Measurements from ENCODE around the gene FAM13B. TPM values are rescaled to one million over a fixed set of nuclear protein-coding genes. Genes with fewer than 3 reads are reported as not detected.

The FAM13B gene
- total RNA-seq, 1 donor from 2014 or later: 32.0 TPM

- Histone ChIP-seq H3K36me3 (ENCODE audit: insufficient read depth, low read length) (no peaks in the 10 kb centered on the region), H3K9ac (ENCODE audit: low read length) (no peak overlapping the region), H3K4me3 (ENCODE audit: insufficient read depth, low read depth, low read length) (no peak overlapping the region), H3K4me1 (ENCODE audit: insufficient read depth, low read length) (peaks cover under 1% of the 10 kb centered on the region), H3K79me2 (ENCODE audit: insufficient read depth, low read length) (no peaks in the 10 kb centered on the region), H4K20me1 (ENCODE audit: insufficient read depth, low read length) (no peaks in the 10 kb centered on the region), H2AFZ (ENCODE audit: low read depth, low read length) (no peak overlapping the region), H3K27me3 (ENCODE audit: insufficient read depth, low read length) (no peaks in the 10 kb centered on the region), H3K4me2 (ENCODE audit: low read length) (no peak overlapping the region), H3K27ac (ENCODE audit: low read depth, low read length) (no peak overlapping the region), H3K9me3 (ENCODE audit: insufficient read depth, low read depth, low read length) (no peaks in the 10 kb centered on the region)
- DNase-seq (ENCODE audit: low read depth): no peak
- no peaks in the 10 kb centered on the region for H3K27me3 Mint-ChIP-seq (ENCODE audit: low read depth, unreplicated experiment)
- no peaks in the 10 kb centered on the region for H3K9me3 Mint-ChIP-seq (ENCODE audit: unreplicated experiment)
- no peak for TF ChIP-seq EZH2 (IDR thresholded peaks at IDR 0.05; ENCODE audit: insufficient read depth, low read length)
- TF ChIP-seq CTCF (IDR thresholded peaks at IDR 0.05; ENCODE audit: insufficient read depth, low read depth, low read length): no peak
- H3K4me3 Mint-ChIP-seq (ENCODE audit: unreplicated experiment): no peak overlapping the region
- peaks cover 5% of the 10 kb centered on the region for H3K4me1 Mint-ChIP-seq (ENCODE audit: low read depth, unreplicated experiment)
- FAIRE-seq: no peak
- no peak overlapping the region for H3K27ac Mint-ChIP-seq (ENCODE audit: unreplicated experiment)
- H3K36me3 Mint-ChIP-seq (ENCODE audit: low read depth, unreplicated experiment): no peaks in the 10 kb centered on the region
Observed at GRCh38 chr5:138038826-138039225, 5.9 kb upstream of the FAM13B start.

GRCh38 chr5:138037907-138038633 is 5.2 kb upstream of the FAM13B start:
- Histone ChIP-seq H3K9me3 (ENCODE audit: insufficient read depth, low read depth, low read length) (no peaks in the 10 kb centered on the region), H3K27me3 (ENCODE audit: insufficient read depth, low read length) (no peaks in the 10 kb centered on the region), H3K36me3 (ENCODE audit: insufficient read depth, low read length) (no peaks in the 10 kb centered on the region), H3K4me3 (ENCODE audit: insufficient read depth, low read depth, low read length) (no peak overlapping the region), H4K20me1 (ENCODE audit: insufficient read depth, low read length) (no peaks in the 10 kb centered on the region), H3K27ac (ENCODE audit: low read depth, low read length) (no peak overlapping the region), H3K4me1 (ENCODE audit: insufficient read depth, low read length) (peaks cover 7% of the 10 kb centered on the region), H2AFZ (ENCODE audit: low read depth, low read length) (no peak overlapping the region), H3K4me2 (ENCODE audit: low read length) (no peak overlapping the region), H3K9ac (ENCODE audit: low read length) (no peak overlapping the region), H3K79me2 (ENCODE audit: insufficient read depth, low read length) (no peaks in the 10 kb centered on the region)
- no peak for FAIRE-seq
- no peak for DNase-seq (ENCODE audit: low read depth)
- Mint-ChIP-seq H3K4me3 (ENCODE audit: unreplicated experiment) (no peak overlapping the region), H3K9me3 (ENCODE audit: unreplicated experiment) (no peaks in the 10 kb centered on the region), H3K27me3 (ENCODE audit: low read depth, unreplicated experiment) (no peaks in the 10 kb centered on the region), H3K36me3 (ENCODE audit: low read depth, unreplicated experiment) (no peaks in the 10 kb centered on the region), H3K4me1 (ENCODE audit: low read depth, unreplicated experiment) (peaks cover 8% of the 10 kb centered on the region), H3K27ac (ENCODE audit: unreplicated experiment) (no peak overlapping the region)
- no peak for TF ChIP-seq CTCF (IDR thresholded peaks at IDR 0.05; ENCODE audit: insufficient read depth, low read depth, low read length)

GRCh38 chr5:138037271-138037670 is 4.4 kb upstream of the FAM13B start:
- H3K79me2 ChIP-seq (ENCODE audit: insufficient read depth, low read length): peaks cover 5% of the 10 kb centered on the region
- no peaks in the 10 kb centered on the region for H3K27me3 ChIP-seq (ENCODE audit: insufficient read depth, low read length)
- H3K4me3 Mint-ChIP-seq (ENCODE audit: unreplicated experiment): no peak overlapping the region
- no peak overlapping the region for H2AFZ ChIP-seq (ENCODE audit: low read depth, low read length)
- no peak overlapping the region for H3K9ac ChIP-seq (ENCODE audit: low read length)
- H3K4me1 ChIP-seq (ENCODE audit: insufficient read depth, low read length): peaks cover 7% of the 10 kb centered on the region
- H4K20me1 ChIP-seq (ENCODE audit: insufficient read depth, low read length): peaks cover 5% of the 10 kb centered on the region
- no peaks in the 10 kb centered on the region for H3K27me3 Mint-ChIP-seq (ENCODE audit: low read depth, unreplicated experiment)
- no peaks in the 10 kb centered on the region for H3K9me3 ChIP-seq (ENCODE audit: insufficient read depth, low read depth, low read length)
- no peaks in the 10 kb centered on the region for H3K36me3 Mint-ChIP-seq (ENCODE audit: low read depth, unreplicated experiment)
- no peak overlapping the region for H3K4me2 ChIP-seq (ENCODE audit: low read length)
- H3K4me1 Mint-ChIP-seq (ENCODE audit: low read depth, unreplicated experiment): peaks cover 8% of the 10 kb centered on the region
- TF ChIP-seq CTCF (IDR thresholded peaks at IDR 0.05; ENCODE audit: insufficient read depth, low read depth, low read length) (no peak), EZH2 (IDR thresholded peaks at IDR 0.05; ENCODE audit: insufficient read depth, low read length) (no peak)
- H3K9me3 Mint-ChIP-seq (ENCODE audit: unreplicated experiment): no peaks in the 10 kb centered on the region
- DNase-seq (ENCODE audit: low read depth) (no peak), FAIRE-seq (no peak)
- no peak overlapping the region for H3K4me3 ChIP-seq (ENCODE audit: insufficient read depth, low read depth, low read length)
- H3K27ac Mint-ChIP-seq (ENCODE audit: unreplicated experiment): no peak overlapping the region
- no peak overlapping the region for H3K27ac ChIP-seq (ENCODE audit: low read depth, low read length)
- no peaks in the 10 kb centered on the region for H3K36me3 ChIP-seq (ENCODE audit: insufficient read depth, low read length)
